LoVo (cell line): Measurements from ENCODE around the gene CTAGE1.

Experiments
- DNase-seq: peaks from one replicate; pipeline ENCODE4 v3.0.0-alpha.2; 2016; ENCODE audit warnings: low spot score

CTAGE1 gene

DNA sequence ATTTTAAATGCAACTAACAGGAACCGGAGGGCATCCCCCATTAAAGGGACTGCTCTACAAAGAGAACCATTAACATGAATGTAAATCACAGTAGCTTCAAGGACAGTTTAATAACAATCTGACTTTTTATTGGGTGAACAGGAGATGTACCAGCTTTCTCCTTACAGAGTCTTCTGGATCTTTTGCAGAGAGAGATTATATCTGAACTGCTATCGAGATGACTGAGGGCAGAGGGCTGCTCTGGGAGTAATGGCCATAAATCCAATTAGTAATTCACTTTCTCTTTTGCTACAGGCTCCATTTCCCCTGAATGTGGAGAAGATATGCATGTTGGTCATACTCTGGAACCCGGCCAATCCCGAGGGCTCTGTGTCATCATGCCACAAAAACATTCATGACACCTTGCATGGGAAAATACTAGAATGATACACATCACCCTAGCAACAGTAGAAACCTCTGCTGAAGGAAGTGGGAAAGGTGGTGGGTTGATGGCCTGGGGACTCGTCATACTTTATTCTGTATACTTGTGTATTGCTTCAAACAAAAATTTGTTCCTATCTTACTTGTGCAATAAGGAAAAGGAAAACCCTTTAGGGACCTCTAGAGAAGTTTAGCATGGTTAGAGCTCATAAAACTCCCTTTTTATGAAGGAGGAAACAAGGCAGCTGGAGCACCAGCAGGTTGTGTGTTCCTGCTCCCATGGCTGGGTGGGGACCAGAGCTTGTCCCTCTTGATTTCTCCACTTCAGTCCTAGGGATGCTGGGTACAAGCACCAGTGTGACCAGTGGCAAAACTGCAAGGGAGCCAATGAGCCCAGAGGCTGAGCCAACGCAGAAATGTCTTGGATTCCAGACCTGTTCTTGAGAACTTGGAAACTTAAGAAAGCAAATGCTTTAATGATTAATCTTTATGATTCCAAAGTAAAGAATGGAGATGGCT is 26.0 kb downstream of the CTAGE1 start:
- peak; percentile 56 for DNase-seq

DNA sequence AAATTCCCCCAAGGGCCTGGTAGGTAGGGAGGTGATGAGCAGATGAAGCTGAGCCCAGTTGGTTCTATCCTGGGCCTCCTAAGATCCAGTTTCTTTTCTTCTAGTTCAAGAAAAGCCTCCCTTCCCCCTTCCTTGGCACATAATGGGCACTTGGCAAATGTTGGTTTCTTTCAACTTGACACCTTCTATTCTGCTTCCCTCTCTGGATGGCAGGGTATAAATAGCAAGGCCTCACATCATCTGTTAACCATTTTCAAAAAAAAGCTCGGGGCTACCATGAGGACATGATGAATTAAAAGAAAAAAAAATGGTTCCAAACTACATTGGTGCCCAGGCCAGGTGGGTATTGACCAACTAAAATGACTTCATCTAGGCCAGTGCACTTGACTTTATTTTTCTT is 29.9 kb downstream of the CTAGE1 start:
- no peak for DNase-seq

- no peak for DNase-seq
Observed at GRCh38 chr18:22387364-22387763, 30.4 kb downstream of the CTAGE1 start.

- DNase-seq: no peak
Observed at GRCh38 chr18:22385718-22386117, 32.0 kb downstream of the CTAGE1 start.

GRCh38 chr18:22378672-22379282 is 38.9 kb downstream of the CTAGE1 start:
- DNase-seq: peak; percentile 57

- no peak for DNase-seq
Observed at GRCh38 chr18:22377769-22378168, 39.9 kb downstream of the CTAGE1 start.

- DNase-seq: no peak
Observed at GRCh38 chr18:22370414-22370813, 47.3 kb downstream of the CTAGE1 start.

DNA sequence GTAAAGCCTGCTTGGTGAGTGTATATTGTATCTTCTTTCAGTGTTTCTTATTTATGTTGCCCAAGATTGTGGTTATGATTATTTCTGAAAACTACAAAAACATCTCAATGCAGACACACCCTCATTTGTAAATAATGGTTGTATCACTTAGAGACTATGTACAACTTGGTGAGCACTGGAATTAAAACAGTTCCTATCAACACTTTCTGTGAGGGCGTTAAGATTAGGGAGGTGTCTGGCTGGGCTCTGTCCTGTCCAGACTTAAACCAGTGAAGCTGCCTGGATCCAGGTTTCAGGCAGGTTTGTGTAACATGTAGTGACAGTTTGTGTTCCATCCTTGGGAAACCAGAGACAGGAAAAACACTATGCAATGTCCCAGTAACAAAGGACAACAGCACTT is 49.7 kb downstream of the CTAGE1 start:
- DNase-seq: no peak

DNA sequence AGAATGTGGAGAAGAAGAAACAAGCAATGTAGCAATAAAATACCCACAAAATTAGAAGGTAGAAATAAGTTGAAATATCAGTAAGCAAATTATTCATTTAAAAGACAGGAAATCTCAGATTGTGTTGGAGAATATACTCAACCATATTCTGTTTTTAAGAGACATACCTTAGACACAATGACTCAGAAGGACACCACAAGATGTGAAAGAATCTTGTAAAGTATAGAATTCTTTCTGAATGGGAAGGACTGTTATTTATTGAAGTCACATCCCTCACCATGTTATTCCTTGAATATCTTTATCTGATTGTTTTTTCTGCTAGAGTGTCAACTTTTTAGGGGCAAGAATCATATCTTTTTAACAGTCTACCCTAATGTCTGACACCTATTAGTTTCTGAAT is 50.4 kb downstream of the CTAGE1 start:
- no peak for DNase-seq

DNA sequence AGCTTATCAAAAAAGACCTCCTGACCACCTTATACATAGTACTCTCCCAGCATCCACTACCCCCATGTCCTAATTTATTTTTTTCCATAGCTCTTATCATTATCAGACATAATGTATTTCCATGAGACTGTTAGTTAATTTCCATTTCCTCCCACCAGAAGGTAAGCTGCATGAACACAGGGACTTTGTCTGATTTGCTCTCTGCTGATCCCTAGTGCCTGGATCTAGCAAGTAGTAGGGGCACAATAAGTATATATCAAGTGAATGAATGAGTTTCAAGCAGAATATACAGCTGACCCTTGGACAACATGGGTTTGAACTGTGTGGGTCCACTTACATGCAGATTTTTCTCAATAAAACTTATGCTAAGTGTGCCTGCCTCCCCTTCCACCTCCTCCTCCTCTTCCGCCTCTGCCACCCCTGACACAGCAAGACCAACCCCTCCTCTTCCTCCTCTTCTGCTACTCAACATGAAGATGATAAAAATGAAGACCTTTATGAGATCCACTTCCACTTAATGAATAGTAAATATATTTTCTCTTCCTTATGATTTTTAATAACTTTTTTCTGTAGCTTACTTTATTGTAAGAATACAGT is 53.8 kb downstream of the CTAGE1 start:
- no peak for DNase-seq
